ENCODE measurements around the gene FBXO17.

DNA sequence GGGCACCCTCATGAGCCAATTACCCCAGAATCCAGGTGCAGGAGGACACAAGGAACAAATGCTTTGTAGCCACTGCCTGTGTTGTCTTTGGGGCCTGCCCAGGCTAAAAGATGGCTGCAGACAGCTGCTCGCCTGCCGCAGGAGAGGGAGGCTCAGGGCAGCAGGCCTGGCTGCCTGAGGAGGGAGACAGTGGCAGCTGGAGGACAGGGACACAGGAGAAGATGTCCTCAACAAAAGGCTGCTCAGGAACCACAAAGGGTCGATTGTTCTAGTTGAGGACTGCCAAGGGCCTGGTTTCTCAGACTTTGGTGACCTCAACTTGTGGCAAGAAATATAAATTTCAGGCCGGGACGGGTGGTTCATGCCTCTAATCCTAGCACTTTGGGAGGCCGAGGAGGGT lies 83.8 kb downstream of the FBXO17 start:
- TF ChIP-seq, protein P1, sequence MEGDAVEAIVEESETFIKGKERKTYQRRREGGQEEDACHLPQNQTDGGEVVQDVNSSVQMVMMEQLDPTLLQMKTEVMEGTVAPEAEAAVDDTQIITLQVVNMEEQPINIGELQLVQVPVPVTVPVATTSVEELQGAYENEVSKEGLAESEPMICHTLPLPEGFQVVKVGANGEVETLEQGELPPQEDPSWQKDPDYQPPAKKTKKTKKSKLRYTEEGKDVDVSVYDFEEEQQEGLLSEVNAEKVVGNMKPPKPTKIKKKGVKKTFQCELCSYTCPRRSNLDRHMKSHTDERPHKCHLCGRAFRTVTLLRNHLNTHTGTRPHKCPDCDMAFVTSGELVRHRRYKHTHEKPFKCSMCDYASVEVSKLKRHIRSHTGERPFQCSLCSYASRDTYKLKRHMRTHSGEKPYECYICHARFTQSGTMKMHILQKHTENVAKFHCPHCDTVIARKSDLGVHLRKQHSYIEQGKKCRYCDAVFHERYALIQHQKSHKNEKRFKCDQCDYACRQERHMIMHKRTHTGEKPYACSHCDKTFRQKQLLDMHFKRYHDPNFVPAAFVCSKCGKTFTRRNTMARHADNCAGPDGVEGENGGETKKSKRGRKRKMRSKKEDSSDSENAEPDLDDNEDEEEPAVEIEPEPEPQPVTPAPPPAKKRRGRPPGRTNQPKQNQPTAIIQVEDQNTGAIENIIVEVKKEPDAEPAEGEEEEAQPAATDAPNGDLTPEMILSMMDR (IDR thresholded peaks at IDR 0.05) = no peak
- no peak for TF ChIP-seq EZH2 (IDR thresholded peaks at IDR 0.05; ENCODE audit: borderline replicate concordance, insufficient read depth, low read depth, low read length, poor library complexity, severe bottlenecking)

Measured in B cell (primary cell).